ENCODE measurements around the gene FKRP.

DNA sequence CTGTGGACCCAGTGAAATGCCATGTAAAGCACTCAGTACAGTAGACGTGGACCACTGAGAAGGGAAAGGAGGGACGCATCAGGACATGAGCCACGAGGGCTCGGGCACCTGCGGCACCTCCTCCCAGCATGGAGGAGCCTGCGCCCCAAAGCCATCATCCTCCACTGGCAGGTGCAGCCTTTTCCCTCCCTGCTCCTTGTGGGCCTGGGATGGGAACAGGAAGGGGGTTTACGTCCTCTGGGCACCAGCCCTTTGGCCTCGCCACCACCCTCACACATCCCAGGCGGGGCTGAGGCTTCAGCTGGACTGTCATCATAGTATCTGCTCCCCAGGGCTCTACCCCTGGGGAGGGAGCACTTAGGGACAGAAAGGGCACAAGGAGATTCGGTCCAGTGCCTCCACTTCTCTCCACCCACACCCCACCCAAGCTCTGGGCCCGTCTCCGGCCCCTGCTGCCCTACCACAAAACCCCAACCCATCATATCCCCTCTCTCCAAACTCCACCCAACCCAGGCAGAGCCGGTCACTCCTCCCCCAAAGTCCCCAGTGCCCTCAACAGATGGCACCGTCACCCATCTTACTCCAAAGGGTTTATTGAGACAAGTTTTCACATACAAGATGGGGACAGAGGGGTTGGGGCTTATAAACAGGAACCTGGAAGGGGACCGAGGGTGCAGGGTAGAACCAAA lies 26.8 kb upstream of the FKRP start:
- TF ChIP-seq CTCF (conservative IDR thresholded peaks at IDR 0.05; ENCODE audit: low read length) (no peak), EZH2phosphoT487 (IDR thresholded peaks at IDR 0.05; ENCODE audit: borderline replicate concordance) (no peak)

All from Loucy (cell line).